GM19240 (cell line): Measurements from ENCODE around the gene P2RY8.
"Not testable (repeated sequence)": the region's sequence is repeated elsewhere in the genome, so short reads cannot be mapped to it uniquely, and the experiment has no call there.

ENCODE experiments used
- DNase-seq: peaks from one replicate; pipeline ENCODE4 v3.0.0; 2011; ENCODE audit warnings: low spot score; ENCODE audit not compliant: insufficient read length

Gene P2RY8

DNA sequence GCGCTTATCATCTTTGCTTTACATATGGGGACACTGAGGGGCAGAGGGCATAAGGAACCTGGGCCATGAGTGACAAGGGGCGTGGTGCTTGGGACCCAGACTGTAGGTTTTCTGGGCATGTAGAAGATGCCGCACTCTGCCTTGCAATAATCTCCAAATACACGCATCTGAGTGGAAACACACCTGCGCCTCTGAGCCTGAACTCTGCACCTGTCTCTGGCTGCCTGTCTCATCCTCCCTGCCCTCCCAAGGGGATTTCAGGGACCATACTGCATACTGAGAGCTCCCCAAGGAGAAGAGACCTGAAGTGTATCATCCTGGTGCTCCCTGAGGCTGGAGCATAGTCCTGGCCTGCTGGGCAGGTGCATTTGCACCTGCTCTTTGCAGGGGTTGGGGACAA lies 49.6 kb downstream of the P2RY8 start:
- DNase-seq = no peak

DNA sequence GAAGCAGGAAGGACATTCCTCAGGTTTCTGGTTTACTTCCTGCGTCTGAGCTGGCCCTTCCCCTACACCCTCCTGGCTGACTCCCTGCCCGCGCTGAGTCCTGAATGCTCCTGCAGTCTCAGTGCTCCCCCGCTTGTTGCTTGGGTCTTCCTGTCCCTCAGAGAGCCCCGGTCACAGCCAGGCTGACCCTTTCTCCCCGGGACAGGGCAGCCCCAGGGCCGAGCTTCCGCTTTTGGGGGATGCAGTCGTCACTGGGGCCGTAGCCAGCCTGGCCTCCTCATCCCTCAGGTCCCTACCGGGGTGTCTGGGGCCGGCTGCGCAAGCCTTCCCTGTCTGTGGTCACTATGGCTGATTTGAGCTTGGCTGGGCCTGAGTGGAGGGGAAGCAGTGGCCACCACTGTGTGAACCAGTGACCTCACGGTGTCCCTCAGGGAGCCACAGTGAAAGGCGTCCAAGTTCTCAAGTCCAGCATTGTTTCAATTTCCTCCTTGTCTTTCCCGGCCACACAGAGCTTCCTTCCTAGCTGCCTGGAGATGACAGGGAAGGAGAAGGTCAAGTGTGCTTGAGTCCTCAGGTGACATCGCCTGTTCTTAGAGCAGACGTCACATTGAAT lies 50.1 kb downstream of the P2RY8 start:
- no peak for DNase-seq

DNA sequence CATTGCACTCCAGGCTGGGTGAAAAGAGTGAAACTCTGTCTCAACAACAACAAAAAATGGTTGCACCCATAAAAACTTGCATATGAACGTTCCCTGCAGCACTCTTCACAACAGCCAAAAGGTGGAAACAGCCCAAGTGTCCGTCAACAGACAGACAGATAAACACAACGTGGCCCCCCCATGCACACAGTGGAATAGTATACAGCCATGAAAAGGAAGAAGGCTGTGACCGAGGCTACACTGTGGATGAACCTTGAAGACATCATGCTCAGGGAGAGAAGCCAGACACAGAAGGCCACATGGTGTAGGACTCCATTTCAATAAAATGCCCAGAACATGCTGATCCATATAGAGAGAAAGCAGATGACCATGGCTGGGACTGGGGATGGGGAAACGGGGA lies 50.8 kb downstream of the P2RY8 start:
- DNase-seq = no peak

DNA sequence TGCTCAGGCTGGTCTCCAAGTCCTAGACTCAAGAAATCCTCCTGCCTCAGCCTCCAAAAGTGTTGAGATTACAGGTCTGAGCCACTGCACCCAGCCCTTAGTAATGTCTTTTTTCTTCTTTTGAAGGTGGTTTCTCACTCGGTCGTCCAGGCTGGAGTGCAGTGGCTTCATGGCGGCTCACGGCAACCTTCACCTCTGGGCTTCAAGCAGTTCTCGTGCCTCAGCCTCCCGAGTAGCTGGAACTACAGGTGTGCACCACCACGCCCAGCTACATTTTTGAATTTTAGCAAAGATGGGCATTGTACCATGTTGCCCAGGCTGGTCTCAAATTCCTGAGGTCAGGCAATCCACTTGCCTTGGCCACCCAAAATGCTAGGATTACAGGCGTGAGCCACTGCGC lies 52.0 kb downstream of the P2RY8 start:
- no peak for DNase-seq

DNA sequence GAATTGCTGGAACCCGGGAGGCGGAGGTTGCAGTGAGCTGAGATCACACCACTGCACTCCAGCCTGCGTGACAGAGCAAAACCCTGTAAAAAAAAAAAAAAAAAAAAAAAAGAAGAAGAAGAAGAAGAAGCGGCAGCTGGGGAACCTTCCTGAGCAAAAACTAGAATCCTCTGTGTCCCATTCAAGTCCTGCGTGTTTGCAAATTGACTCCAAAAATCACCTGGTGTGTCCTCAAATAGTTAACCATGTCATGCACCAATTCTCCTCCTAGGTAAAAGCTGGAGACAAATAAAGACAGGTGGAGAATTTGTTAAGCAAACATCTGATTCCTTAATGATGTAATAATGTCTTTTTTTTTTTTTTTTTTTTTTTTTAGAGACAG lies 52.4 kb downstream of the P2RY8 start:
- DNase-seq = no peak

DNA sequence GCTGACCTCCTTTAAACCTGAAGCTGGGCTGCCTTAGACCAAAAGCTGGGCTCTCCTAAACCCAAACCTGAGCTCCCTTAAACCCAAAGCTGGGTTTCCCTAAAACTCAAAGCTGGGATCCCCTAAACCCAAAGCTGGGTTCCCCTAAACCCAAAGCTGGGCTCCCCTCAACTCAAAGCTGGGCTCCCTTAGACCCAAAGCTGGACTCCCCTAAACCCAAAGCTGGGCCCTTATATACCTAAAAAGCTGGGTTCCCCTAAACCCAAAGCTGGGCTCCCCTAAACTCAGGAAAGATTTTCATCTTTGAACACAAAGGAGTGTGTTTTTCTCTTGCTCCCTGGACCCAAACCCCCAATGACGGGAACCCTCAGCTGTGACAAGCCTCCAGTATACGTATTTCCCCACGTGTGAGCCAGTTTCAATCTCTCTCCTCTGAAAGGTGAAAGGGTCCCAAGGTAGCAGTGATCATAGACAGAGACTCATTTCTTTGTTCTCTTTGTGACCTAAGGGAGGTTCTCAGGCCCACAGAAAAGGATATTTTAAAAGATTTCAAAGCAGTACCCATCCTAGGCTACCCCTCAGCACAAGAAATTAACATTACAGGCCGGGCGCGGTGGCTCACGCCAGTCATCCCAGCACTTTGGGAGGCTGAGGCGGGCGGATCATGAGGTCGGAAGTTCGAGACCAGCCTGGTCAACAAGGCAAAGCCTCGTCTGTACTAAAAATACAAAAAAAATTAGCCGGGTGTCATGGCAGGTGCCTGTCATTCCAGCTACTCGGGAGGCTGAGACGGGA lies 52.9 kb downstream of the P2RY8 start:
- no peak for DNase-seq

DNA sequence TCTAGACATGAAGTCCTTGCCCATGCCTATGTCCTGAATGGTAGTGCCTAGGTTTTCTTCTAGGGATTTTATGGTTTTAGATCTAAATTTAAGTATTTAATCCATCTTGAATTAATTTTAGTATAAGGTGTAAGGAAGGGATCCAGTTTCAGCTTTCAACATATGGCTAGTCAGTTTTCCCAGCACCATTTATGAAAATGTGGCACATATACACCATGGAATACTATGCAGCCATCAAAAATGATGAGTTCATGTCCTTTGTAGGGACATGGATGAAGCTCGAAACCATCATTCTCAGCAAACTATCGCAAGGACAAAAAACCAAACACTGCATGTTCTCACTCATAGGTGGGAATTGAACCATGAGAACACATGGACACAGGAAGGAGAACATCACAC lies 54.5 kb downstream of the P2RY8 start:
- not testable (repeated sequence) for DNase-seq

DNA sequence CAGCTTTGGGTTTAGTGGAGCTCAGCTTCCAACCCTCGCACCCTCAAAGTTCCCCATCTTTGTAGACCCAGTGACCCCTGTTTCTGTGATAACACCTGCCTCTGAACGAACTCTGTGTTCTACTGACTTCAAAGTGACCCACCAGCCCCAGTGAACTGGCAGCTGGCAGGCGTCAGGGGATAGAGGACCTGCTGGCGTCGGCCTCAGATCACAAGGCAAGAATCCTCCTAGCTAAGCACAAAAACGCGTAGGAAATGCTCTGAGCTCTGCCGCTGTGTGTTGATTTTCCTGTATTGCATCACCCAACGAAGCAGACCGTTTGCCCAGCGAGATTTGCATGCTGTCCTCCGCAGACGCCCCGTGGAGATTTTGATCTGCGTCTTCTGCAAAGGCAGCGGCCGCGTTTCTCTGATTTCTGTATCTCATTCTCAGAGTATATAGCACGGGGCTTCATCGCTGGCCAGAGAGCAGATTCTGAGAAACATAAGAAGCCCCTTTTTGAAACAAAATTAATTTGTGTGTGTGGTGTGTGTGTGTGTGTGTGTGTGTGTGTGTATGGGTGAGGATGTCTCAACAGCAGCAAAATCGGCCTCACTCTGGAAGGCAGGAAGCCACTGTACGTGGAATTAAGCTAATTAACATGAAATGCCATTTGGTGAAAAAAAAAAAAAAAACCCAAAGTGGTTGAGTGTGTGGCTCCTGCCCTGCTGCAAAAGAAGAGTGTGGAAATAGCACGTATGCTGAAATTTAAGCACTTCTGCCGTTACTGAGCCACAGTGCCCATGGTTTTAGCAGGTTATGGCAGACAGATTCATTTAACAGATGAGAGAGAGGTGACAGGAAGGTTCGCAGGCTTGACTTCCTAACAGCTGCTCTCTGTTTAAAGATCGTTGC lies 55.1 kb downstream of the P2RY8 start:
- DNase-seq = no peak

DNA sequence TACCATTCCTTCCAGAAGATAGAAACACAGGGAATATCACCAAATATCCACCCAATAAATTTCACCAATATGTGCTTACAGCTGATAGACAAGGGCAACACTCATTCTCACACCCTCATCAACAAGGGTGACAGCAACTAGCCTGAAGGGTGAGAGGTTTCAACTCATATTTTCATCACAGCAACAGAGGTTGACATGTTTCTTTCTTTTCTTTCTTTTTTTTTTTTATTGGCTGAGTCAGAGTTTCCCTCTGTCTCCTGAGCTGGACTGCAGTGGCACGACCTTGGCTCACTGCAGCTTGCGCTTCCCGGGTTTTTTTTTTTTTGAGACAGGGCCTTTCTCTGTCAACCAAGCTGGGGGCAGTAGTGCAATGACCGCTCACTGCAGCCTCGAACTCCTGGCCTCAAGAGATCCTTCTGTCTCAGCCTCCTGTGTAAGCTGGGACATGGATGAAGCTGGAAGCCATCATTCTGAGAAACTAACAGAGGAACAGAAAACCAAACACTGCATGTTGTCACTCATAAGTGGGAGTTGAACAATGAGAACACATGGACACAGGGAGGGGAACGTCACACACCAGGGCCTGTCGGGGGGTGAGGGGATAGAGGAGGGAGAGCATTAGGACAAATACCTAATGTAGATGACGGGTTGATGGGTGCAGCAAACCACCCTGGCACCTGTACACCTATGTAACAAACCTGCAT lies 56.8 kb downstream of the P2RY8 start:
- no peak for DNase-seq

DNA sequence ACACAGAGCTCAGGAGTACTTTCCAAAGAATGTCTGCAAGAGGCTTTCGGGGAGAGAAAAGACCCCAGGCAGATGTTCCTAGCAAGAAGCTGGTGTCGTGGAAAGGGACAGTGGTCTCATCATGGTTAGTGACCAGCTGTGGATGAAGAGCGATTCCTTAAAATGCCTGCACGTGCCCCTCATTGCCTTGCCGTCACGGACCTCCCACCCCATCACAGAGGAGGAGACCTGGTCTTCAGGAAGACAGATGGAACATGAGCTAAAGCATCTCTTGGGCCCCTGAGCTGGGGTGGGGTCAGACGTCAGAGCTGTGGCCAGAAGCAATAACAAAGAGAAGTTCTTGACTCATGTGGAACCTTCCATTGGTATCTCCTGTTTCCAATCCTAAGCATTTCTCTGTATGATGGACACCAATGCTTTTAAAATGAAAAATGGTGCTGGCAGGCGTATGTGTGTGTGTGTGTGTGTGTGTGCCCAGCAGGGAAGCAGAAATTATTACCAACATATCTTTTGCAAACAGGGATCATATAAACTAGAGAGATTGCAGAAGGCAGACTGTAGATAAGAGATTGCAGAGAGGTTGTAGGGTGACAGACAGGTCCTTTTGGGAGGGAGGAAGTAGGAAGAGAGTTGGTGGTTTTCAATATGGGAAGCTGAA lies 59.1 kb downstream of the P2RY8 start:
- no peak for DNase-seq

DNA sequence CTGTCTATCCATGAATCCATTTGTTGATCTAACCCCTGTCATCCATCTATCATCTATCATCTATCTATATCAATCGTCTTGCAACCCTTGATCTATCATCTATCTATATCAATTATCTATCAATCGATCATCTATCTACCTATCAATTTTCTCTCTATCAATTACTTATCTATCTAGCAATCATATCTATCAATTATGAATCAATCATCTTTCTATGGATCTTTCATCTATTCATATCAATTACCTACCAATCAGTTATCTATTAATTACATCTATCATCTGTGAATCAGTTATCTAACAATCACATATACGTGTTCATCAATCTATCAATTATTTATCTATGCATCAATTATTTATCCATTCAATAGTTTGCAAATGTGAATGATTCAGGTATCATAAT lies 59.8 kb downstream of the P2RY8 start:
- DNase-seq = no peak

DNA sequence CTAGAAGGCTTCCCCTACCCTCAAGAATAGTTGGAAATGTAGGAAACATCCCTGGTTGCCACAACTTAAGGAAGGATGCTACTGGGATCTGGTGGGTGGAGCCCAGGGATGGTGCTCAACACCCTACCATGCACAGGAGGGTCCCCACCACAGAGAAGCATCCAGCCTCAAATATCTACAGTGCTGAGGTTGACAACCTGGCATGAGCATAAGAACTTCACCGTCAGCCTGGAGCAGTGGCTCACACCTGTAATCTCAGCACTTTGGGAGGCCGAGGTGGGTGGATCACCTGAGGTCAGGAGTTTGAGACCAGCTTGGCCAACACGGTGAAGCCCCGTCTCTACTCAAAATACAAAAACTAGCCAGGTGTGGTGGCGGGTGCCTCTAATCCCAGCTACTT lies 60.3 kb downstream of the P2RY8 start:
- DNase-seq = no peak

DNA sequence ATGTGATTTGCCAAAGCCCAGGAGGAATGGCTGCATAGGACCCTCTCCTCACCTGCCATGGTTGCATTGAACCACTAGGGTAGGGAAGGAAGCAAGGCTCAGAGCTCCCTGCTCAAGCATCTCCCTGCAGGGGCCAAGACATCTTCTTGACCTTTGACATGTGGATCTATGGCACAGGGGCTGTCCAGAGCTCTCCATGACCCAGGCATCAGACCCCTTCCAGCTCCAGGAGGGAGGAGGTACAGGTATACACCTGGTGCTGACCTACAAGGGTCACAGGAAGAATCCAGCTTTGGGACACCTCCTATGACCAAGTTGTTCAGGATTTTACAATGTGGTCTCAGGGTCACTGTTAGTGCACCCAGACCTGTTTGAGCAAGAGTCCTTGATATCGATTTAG lies 61.1 kb downstream of the P2RY8 start:
- no peak for DNase-seq

DNA sequence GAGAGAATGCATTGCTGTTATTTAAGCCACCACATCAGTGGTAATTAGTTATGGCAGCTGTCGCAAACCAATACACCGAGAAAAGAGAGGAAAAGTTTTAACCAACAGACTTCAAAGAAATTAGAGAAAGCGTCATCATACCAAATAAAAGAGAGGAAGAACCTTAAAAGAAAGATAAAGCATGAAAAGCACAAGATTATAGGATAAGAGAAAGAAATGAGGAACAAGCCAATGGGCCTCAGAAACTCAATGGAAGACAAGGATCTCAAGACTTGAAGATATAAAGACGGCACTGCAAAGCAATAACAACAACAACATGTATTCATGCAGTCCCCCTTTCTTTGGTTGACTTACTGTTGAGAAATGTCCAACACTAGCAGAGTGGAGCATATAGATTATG lies 61.5 kb downstream of the P2RY8 start:
- DNase-seq = no peak

DNA sequence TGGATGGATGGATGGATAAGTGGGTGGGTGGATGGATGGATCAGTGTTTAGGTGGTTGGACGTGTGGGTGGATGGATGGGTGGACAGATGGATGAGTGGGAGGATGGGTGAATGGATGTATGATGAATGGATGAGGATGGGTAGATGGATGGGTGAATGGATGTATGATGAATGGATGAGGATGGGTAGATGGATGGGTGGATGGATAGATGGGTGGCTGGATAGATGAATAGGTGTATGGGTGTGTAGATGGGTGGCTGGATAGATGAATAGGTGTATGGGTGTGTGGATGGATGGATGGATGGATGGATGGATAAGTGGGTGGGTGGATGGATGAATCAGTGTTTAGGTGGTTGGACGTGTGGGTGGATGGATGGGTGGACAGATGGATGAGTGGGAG lies 62.4 kb downstream of the P2RY8 start:
- not testable (repeated sequence) for DNase-seq

DNA sequence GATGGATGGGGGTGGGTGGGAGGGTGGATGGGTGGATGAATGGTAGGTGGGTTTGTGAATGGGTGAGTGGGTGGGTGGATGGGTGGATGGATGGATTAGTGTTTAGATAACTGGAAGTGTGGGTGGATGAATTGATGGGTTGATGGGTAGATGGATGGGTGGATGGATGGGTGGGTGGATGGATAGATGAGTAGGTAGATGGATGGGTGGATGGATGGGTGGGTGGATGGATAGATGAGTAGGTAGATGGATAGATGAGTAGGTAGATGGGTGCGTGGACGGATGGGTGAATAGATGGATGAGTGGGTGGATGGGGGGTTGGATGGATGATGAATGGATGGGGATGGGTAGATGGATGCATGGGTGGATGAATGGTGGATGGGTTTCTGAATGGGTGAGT lies 64.0 kb downstream of the P2RY8 start:
- DNase-seq = no peak

DNA sequence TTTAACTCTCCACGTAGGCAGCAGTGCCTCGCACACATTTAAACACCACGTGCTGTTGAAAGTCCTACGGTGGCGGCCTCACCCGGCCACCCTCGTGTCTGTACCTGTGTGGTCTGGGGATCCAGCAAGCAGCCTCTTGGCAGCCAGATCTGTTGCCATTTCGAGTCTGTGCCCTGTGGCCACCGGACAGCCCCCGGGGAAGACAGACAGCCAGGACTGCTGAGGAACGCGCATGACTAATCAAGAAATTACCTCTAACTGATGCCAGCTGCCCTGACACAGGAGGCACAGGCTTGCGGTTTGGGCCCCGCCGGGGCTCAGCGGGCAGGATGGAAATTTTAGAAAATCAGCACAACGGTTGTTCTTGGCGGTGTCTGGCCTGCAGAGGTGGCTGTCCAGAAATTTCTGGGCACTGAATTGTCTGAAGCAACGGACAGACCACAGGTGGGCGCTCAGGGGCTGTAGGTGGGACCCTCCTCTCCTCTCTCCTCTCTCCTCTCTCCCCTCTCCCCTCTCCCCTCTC lies 68.7 kb downstream of the P2RY8 start:
- peak; percentile 65 for DNase-seq

DNA sequence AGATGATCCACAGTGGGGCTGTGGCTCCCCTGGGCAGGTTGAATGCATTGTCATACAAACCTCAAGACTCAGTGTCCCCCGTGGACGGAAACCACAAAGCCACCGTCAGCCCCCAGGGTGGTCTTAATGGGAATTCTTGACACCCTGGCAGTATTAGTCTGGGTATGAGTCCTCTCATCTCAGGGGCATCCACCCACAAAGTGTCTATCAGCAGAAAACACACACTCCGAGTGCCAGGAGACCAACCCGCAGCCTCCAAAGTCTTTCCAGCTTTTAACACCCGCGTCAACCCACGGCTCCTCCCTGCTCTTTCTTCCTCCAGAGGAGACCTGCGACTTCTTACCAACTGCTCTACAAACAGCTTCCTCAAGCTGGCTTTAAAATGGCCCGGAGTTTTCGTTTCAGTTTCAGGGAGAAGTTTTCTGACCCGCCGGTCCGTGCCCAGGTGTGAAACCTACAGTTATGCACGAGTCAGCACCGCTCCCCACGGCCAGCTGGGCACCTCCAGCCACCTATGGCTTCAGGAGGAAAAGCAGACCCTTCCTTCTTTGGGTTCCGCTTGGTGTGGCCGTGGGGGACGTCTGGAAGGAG lies 69.9 kb downstream of the P2RY8 start:
- DNase-seq = peak; percentile 62

DNA sequence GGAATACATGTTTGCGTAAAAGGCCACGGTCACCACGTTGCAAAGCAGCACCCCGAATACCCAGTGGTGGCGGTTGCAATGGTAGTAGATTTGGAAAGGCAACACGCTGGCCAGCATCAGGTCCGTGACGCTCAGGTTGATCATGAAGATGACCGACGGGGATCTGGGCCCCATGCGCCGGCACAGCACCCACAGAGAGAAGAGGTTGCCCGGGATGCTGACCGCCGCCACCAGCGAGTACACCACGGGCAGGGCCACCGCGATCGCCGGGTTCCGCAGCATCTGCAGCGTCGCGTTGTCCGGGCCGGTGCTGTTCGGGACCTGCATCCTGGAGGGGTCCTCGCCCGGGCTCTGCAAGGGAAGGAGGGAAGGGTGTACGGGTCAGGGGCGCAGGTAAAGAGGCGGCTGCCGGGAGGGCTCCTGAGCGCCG lies 70.7 kb downstream of the P2RY8 start:
- DNase-seq = no peak
